ENCODE results near the gene ASAP3.

ASAP3 gene

GRCh38 chr1:23477359-23478144 is 6.4 kb downstream of the ASAP3 start:
- H3K4me3 ChIP-seq (ENCODE audit: low read depth, low read length) = no peak overlapping the region
- no peaks in the 10 kb centered on the region for H3K36me3 ChIP-seq (ENCODE audit: insufficient read depth, low read length)
- peaks cover 58% of the 10 kb centered on the region for H3K4me1 ChIP-seq (ENCODE audit: control insufficient read depth, insufficient read depth, low read length, unreplicated experiment)
- no peak overlapping the region for H3K27ac ChIP-seq (ENCODE audit: low read depth, low read length)
- H3K27me3 ChIP-seq (ENCODE audit: insufficient read depth, low read length) = no peaks in the 10 kb centered on the region
- H2AFZ ChIP-seq (ENCODE audit: low read length, unreplicated experiment) = no peak overlapping the region
- H3K79me2 ChIP-seq (ENCODE audit: control insufficient read depth, insufficient read depth, low read length, unreplicated experiment) = peaks cover 39% of the 10 kb centered on the region

- H3K36me3 ChIP-seq (ENCODE audit: insufficient read depth, low read length) = no peaks in the 10 kb centered on the region
- 0 out of 2 replicates have a peak overlapping the region, but pooled peaks have one; percentile 20 for H3K4me3 ChIP-seq (ENCODE audit: low read depth, low read length)
- H3K27ac ChIP-seq (ENCODE audit: low read depth, low read length) = peak overlapping the region; percentile 87
- peaks cover 65% of the 10 kb centered on the region for H3K4me1 ChIP-seq (ENCODE audit: control insufficient read depth, insufficient read depth, low read length, unreplicated experiment)
- H3K27me3 ChIP-seq (ENCODE audit: insufficient read depth, low read length) = no peaks in the 10 kb centered on the region
- H2AFZ ChIP-seq (ENCODE audit: low read length, unreplicated experiment) = no peak overlapping the region
- H3K79me2 ChIP-seq (ENCODE audit: control insufficient read depth, insufficient read depth, low read length, unreplicated experiment) = peaks cover 25% of the 10 kb centered on the region
Measured at GRCh38 chr1:23475641-23476040, 8.3 kb downstream of the ASAP3 start.

- Histone ChIP-seq H3K4me3 (ENCODE audit: low read depth, low read length) (peak overlapping the region; percentile 20; the same call in 1 of the 2 replicates), H3K27me3 (ENCODE audit: insufficient read depth, low read length) (no peaks in the 10 kb centered on the region), H3K4me1 (ENCODE audit: control insufficient read depth, insufficient read depth, low read length, unreplicated experiment) (peaks cover 66% of the 10 kb centered on the region), H3K27ac (ENCODE audit: low read depth, low read length) (peak overlapping the region; percentile 87), H3K79me2 (ENCODE audit: control insufficient read depth, insufficient read depth, low read length, unreplicated experiment) (peaks cover 21% of the 10 kb centered on the region), H3K36me3 (ENCODE audit: insufficient read depth, low read length) (no peaks in the 10 kb centered on the region), H2AFZ (ENCODE audit: low read length, unreplicated experiment) (no peak overlapping the region)
Measured at GRCh38 chr1:23475134-23475628, 8.8 kb downstream of the ASAP3 start.

- Histone ChIP-seq H3K27me3 (ENCODE audit: insufficient read depth, low read length) (no peaks in the 10 kb centered on the region), H3K36me3 (ENCODE audit: insufficient read depth, low read length) (no peaks in the 10 kb centered on the region), H3K27ac (ENCODE audit: low read depth, low read length) (peak overlapping the region; percentile 47), H3K4me1 (ENCODE audit: control insufficient read depth, insufficient read depth, low read length, unreplicated experiment) (peaks cover 58% of the 10 kb centered on the region), H3K79me2 (ENCODE audit: control insufficient read depth, insufficient read depth, low read length, unreplicated experiment) (peaks cover 19% of the 10 kb centered on the region), H2AFZ (ENCODE audit: low read length, unreplicated experiment) (no peak overlapping the region), H3K4me3 (ENCODE audit: low read depth, low read length) (no peak overlapping the region)
Measured at GRCh38 chr1:23473037-23473800, 10.8 kb downstream of the ASAP3 start.

- no peak overlapping the region for H3K4me3 ChIP-seq (ENCODE audit: low read depth, low read length)
- peak overlapping the region; percentile 47 for H3K27ac ChIP-seq (ENCODE audit: low read depth, low read length)
- H3K36me3 ChIP-seq (ENCODE audit: insufficient read depth, low read length) = no peaks in the 10 kb centered on the region
- H3K27me3 ChIP-seq (ENCODE audit: insufficient read depth, low read length) = no peaks in the 10 kb centered on the region
- H2AFZ ChIP-seq (ENCODE audit: low read length, unreplicated experiment) = no peak overlapping the region
- H3K79me2 ChIP-seq (ENCODE audit: control insufficient read depth, insufficient read depth, low read length, unreplicated experiment) = peaks cover 19% of the 10 kb centered on the region
- peaks cover 63% of the 10 kb centered on the region for H3K4me1 ChIP-seq (ENCODE audit: control insufficient read depth, insufficient read depth, low read length, unreplicated experiment)
Measured at GRCh38 chr1:23472351-23473036, 11.5 kb downstream of the ASAP3 start.

GRCh38 chr1:23471473-23472075 is 12.4 kb downstream of the ASAP3 start:
- Histone ChIP-seq H3K79me2 (ENCODE audit: control insufficient read depth, insufficient read depth, low read length, unreplicated experiment) (peaks cover 18% of the 10 kb centered on the region), H3K27me3 (ENCODE audit: insufficient read depth, low read length) (no peaks in the 10 kb centered on the region), H3K27ac (ENCODE audit: low read depth, low read length) (peak overlapping the region; percentile 89), H2AFZ (ENCODE audit: low read length, unreplicated experiment) (no peak overlapping the region), H3K36me3 (ENCODE audit: insufficient read depth, low read length) (no peaks in the 10 kb centered on the region), H3K4me3 (ENCODE audit: low read depth, low read length) (no peak overlapping the region), H3K4me1 (ENCODE audit: control insufficient read depth, insufficient read depth, low read length, unreplicated experiment) (peaks cover 62% of the 10 kb centered on the region)

- Histone ChIP-seq H3K36me3 (ENCODE audit: insufficient read depth, low read length) (no peaks in the 10 kb centered on the region), H3K27me3 (ENCODE audit: insufficient read depth, low read length) (no peaks in the 10 kb centered on the region), H3K79me2 (ENCODE audit: control insufficient read depth, insufficient read depth, low read length, unreplicated experiment) (peaks cover 15% of the 10 kb centered on the region), H2AFZ (ENCODE audit: low read length, unreplicated experiment) (no peak overlapping the region), H3K4me3 (ENCODE audit: low read depth, low read length) (peak overlapping the region; percentile 27; the same call in 1 of the 2 replicates), H3K4me1 (ENCODE audit: control insufficient read depth, insufficient read depth, low read length, unreplicated experiment) (peaks cover 53% of the 10 kb centered on the region), H3K27ac (ENCODE audit: low read depth, low read length) (peak overlapping the region; percentile 89)
Measured at GRCh38 chr1:23470282-23471070, 13.5 kb downstream of the ASAP3 start.

GRCh38 chr1:23469372-23469982 is 14.5 kb downstream of the ASAP3 start:
- H3K79me2 ChIP-seq (ENCODE audit: control insufficient read depth, insufficient read depth, low read length, unreplicated experiment) = peaks cover 15% of the 10 kb centered on the region

GRCh38 chr1:23466423-23466989 is 17.5 kb downstream of the ASAP3 start:
- no peak overlapping the region for H2AFZ ChIP-seq (ENCODE audit: low read length, unreplicated experiment)
- no peak overlapping the region for H3K27ac ChIP-seq (ENCODE audit: low read depth, low read length)
- no peaks in the 10 kb centered on the region for H3K36me3 ChIP-seq (ENCODE audit: insufficient read depth, low read length)
- H3K4me3 ChIP-seq (ENCODE audit: low read depth, low read length) = no peak overlapping the region
- H3K79me2 ChIP-seq (ENCODE audit: control insufficient read depth, insufficient read depth, low read length, unreplicated experiment) = peaks cover 2% of the 10 kb centered on the region
- H3K27me3 ChIP-seq (ENCODE audit: insufficient read depth, low read length) = no peaks in the 10 kb centered on the region
- H3K4me1 ChIP-seq (ENCODE audit: control insufficient read depth, insufficient read depth, low read length, unreplicated experiment) = peaks cover 27% of the 10 kb centered on the region

More at GRCh38 chr1:23469372-23469982, 14.5 kb downstream of the ASAP3 start:
- Histone ChIP-seq H3K4me1 (ENCODE audit: control insufficient read depth, insufficient read depth, low read length, unreplicated experiment) (peaks cover 45% of the 10 kb centered on the region), H3K27ac (ENCODE audit: low read depth, low read length) (peak overlapping the region; percentile 89), H3K4me3 (ENCODE audit: low read depth, low read length) (peak overlapping the region; percentile 27; the same call in 1 of the 2 replicates), H3K27me3 (ENCODE audit: insufficient read depth, low read length) (no peaks in the 10 kb centered on the region), H3K36me3 (ENCODE audit: insufficient read depth, low read length) (no peaks in the 10 kb centered on the region), H2AFZ (ENCODE audit: low read length, unreplicated experiment) (no peak overlapping the region)

Measured in ACC112 (cell line).